Hepatocyte (in vitro differentiated cells): Measurements from ENCODE around the gene RIMS1. TPM values are rescaled to one million over a fixed set of nuclear protein-coding genes. Genes with fewer than 3 reads are reported as not detected.
"Not testable (repeated sequence)": the region's sequence is repeated elsewhere in the genome, so short reads cannot be mapped to it uniquely, and the experiment has no call there.

Experiments
- DNase-seq: peaks from one replicate; pipeline ENCODE4 v3.0.0-alpha.2; 2016; ENCODE audit warnings: low spot score
- H2AFZ ChIP-seq: fragments of 200-600 bp; sonication (generic); 2 replicates; pipeline ENCODE4 v1.6.0; 2016; ENCODE audit warnings: antibody characterized with exemption, mild to moderate bottlenecking
- H3K27ac ChIP-seq: fragments of 200-600 bp; sonication (generic); 2 replicates; pipeline ENCODE4 v1.5.1; 2016; ENCODE audit warnings: mild to moderate bottlenecking
- H3K27me3 ChIP-seq: fragments of 200-600 bp; sonication (generic); 2 replicates; pipeline ENCODE4 v1.6.1; 2016
- H3K36me3 ChIP-seq: fragments of 200-600 bp; sonication (generic); replicated peaks from 2 replicates; pipeline ENCODE4 v1.5.1; 2016; ENCODE audit warnings: low read depth; ENCODE audit not compliant: insufficient read depth
- H3K4me1 ChIP-seq: fragments of 200-600 bp; sonication (generic); 2 replicates; pipeline ENCODE4 v1.5.1; 2016; ENCODE audit warnings: mild to moderate bottlenecking, moderate library complexity; ENCODE audit not compliant: insufficient read depth
- H3K4me2 ChIP-seq: fragments of 200-600 bp; sonication (generic); 2 replicates; pipeline ENCODE4 v1.6.0; 2016
- H3K4me3 ChIP-seq: fragments of 200-600 bp; sonication (generic); 2 replicates; pipeline ENCODE4 v1.5.1; 2016; ENCODE audit warnings: mild to moderate bottlenecking
- H3K79me2 ChIP-seq: fragments of 200-600 bp; sonication (generic); 2 replicates; pipeline ENCODE4 v1.6.0; 2017; ENCODE audit warnings: mild to moderate bottlenecking
- H3K9me2 ChIP-seq: fragments of 200-600 bp; sonication (generic); replicated peaks from 2 replicates; pipeline ENCODE4 v1.6.0; 2017; ENCODE audit warnings: mild to moderate bottlenecking; ENCODE audit not compliant: insufficient read depth
- H3K9me3 ChIP-seq: fragments of 200-600 bp; sonication (generic); 2 replicates; pipeline ENCODE4 v1.5.1; 2016; ENCODE audit warnings: low read depth, mild to moderate bottlenecking
- H4K20me1 ChIP-seq: fragments of 200-600 bp; sonication (generic); 2 replicates; pipeline ENCODE4 v1.6.0; 2016; ENCODE audit warnings: mild to moderate bottlenecking; ENCODE audit not compliant: insufficient read depth, poor library complexity, severe bottlenecking
- EZH2 ChIP-seq: fragments of 200-600 bp; sonication (generic); IDR thresholded peaks from 2 replicates; pipeline ENCODE4 v1.6.1; 2016; ENCODE audit warnings: antibody characterized with exemption, mild to moderate bottlenecking, borderline replicate concordance
- EZH2phosphoT487 ChIP-seq: fragments of 200-600 bp; sonication (generic); IDR thresholded peaks from one replicate; pipeline ENCODE4 v1.6.1; 2018; ENCODE audit warnings: antibody characterized with exemption, mild to moderate bottlenecking, low read depth, moderate library complexity; ENCODE audit not compliant: unreplicated experiment, severe bottlenecking
- WGBS: methylation state at CpG from one replicate; pipeline ENCODE4 v1.1.6; 2016; ENCODE audit warnings: low lambda C conversion rate; ENCODE audit errors: missing lambda C conversion rate; 5-methylcytosine and 5-hydroxymethylcytosine counted together
- polyA plus RNA-seq: library from polyadenylated mRNA; unstranded; fragments of >200 nt; fragmentation: Nextera tagmentation; extraction: Ambion mirVana; gene quantifications from 2 replicates; pipeline ENCODE4 v1.2.1, GENCODE V29; 2016
- total RNA-seq: library from RNA; depleted of rRNA; stranded (reverse); fragments of >200 nt; gene quantifications from 2 replicates; pipeline ENCODE4 v1.2.3, GENCODE V29; 2014
- TF ChIP-seq, protein P1 (sequence below): fragments of 200-600 bp; sonication (generic); IDR thresholded peaks from 2 replicates; pipeline ENCODE4 v1.5.1; 2016; ENCODE audit warnings: antibody characterized with exemption, mild to moderate bottlenecking; ENCODE audit not compliant: poor library complexity

The RIMS1 gene
- total and polyA plus RNA-seq, 2 experiments from 2014 or later, result 0.45 to 5.5 TPM

DNA sequence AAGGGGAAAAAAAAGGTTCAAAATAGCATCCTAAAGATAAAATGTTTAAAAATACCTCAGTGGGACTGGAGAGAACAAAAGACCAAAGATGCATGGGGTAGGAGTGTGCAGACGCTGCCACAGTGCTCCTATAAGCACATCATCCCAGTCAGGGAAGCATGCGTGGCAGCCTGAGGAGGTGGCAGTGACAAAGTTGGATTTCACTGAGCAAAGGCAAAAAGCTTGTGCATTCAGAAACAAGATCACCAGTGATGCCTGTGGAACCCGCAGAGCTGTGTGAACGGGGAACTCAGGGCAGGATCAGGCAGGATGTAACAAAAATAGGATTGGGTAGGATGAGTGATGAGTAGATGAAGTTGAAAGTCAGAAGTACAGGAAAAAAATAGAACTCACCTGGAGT is 116.1 kb downstream of the RIMS1 start:
- Histone ChIP-seq H3K4me3 (no peak overlapping the region), H3K36me3 (no peaks in the 10 kb centered on the region), H3K27ac (no peak overlapping the region), H3K9me2 (no peaks in the 10 kb centered on the region), H3K4me1 (no peaks in the 10 kb centered on the region), H2AFZ (no peak overlapping the region), H4K20me1 (no peaks in the 10 kb centered on the region), H3K79me2 (no peaks in the 10 kb centered on the region), H3K9me3 (no peaks in the 10 kb centered on the region), H3K27me3 (no peaks in the 10 kb centered on the region), H3K4me2 (no peak overlapping the region)
- no peak for DNase-seq
- 92% methylated on average over 4 of the region's 4 CpGs for WGBS
- TF ChIP-seq, protein P1, sequence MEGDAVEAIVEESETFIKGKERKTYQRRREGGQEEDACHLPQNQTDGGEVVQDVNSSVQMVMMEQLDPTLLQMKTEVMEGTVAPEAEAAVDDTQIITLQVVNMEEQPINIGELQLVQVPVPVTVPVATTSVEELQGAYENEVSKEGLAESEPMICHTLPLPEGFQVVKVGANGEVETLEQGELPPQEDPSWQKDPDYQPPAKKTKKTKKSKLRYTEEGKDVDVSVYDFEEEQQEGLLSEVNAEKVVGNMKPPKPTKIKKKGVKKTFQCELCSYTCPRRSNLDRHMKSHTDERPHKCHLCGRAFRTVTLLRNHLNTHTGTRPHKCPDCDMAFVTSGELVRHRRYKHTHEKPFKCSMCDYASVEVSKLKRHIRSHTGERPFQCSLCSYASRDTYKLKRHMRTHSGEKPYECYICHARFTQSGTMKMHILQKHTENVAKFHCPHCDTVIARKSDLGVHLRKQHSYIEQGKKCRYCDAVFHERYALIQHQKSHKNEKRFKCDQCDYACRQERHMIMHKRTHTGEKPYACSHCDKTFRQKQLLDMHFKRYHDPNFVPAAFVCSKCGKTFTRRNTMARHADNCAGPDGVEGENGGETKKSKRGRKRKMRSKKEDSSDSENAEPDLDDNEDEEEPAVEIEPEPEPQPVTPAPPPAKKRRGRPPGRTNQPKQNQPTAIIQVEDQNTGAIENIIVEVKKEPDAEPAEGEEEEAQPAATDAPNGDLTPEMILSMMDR, result no peak
- TF ChIP-seq EZH2phosphoT487 (no peak), EZH2 (no peak)

DNA sequence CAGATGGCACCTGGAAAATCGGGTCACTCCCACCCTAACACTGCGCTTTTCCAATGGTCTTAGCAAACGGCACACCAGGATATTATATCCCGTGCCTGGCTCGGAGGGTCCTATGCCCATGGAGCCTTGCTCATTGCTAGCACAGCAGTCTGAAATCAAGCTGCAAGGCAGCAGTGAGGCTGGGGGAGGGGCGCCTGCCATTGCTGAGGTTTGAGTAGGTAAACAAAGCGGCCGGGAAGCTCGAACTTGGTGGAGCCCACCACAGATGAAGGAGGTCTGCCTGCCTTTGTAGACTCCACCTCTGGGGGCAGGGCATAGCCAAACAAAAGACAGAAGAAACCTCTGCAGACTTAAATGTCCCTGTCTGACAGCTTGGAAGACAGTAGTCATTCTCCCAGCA is 120.2 kb downstream of the RIMS1 start:
- not testable (repeated sequence) for H3K36me3 ChIP-seq, H3K27me3 ChIP-seq, DNase-seq, H4K20me1 ChIP-seq, H3K27ac ChIP-seq, H3K4me1 ChIP-seq, H2AFZ ChIP-seq, H3K9me3 ChIP-seq, H3K4me2 ChIP-seq, H3K79me2 ChIP-seq, H3K4me3 ChIP-seq, H3K9me2 ChIP-seq
- WGBS, result 96% methylated on average over 9 of the region's 9 CpGs

DNA sequence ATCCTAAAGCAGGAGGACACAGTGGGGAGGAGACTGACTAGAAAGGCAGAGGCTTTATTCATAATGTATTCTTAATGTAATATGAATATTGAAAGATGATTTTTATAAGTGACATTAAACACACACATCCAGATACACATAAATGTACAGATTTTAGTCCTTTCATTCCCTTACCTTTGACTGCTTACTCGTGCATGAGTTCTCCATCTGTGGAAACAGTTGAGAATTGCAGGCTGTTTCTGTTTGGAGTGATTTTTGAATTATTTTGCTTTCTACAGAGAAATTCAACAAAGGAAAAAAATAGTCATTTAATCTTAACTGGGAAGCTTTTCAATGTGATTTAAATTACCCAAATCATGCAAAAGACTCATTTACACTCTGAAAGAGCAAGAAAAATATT is 136.5 kb downstream of the RIMS1 start:
- Histone ChIP-seq H3K4me1 (no peaks in the 10 kb centered on the region), H3K79me2 (no peaks in the 10 kb centered on the region), H3K27me3 (no peaks in the 10 kb centered on the region), H3K9me3 (no peaks in the 10 kb centered on the region), H3K36me3 (no peaks in the 10 kb centered on the region), H3K4me2 (no peak overlapping the region), H4K20me1 (no peaks in the 10 kb centered on the region), H3K4me3 (no peak overlapping the region), H2AFZ (no peak overlapping the region), H3K9me2 (no peaks in the 10 kb centered on the region), H3K27ac (no peak overlapping the region)
- DNase-seq, result no peak
- 66% methylated on average over 1 of the region's 1 CpG for WGBS
- TF ChIP-seq EZH2 (no peak), EZH2phosphoT487 (no peak)
- TF ChIP-seq, protein P1, result no peak

DNA sequence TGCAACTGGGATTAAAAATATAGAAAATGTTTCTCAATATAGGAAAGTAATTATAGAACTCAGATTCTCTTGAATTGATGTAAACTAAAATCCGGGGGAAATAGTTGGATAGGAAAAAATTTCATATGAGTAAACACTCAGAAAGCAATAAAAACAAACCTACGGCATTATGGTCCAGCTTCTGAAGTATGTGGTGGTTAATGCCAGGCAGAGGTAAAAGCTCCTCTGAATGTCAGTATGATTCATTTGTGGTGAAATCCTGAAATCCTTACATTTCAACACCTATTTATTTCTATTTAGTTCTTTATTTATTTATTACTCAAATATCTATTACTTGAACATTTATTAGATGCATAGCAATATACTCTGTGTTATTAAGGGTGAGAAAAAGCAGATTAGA is 145.1 kb downstream of the RIMS1 start:
- Histone ChIP-seq H3K9me3 (no peaks in the 10 kb centered on the region), H3K4me1 (no peaks in the 10 kb centered on the region), H3K4me3 (no peak overlapping the region), H3K9me2 (no peaks in the 10 kb centered on the region), H3K4me2 (no peak overlapping the region), H3K36me3 (no peaks in the 10 kb centered on the region), H3K27ac (no peak overlapping the region), H3K27me3 (no peaks in the 10 kb centered on the region), H3K79me2 (no peaks in the 10 kb centered on the region), H4K20me1 (no peaks in the 10 kb centered on the region), H2AFZ (no peak overlapping the region)
- TF ChIP-seq, protein P1, result no peak
- TF ChIP-seq EZH2, result no peak
- TF ChIP-seq EZH2phosphoT487, result no peak
- no peak for DNase-seq
- WGBS, result 54% methylated on average over 2 of the region's 2 CpGs
